H1 (cell line): ENCODE measurements around the gene INPP5E. TPM values are rescaled to one million over a fixed set of nuclear protein-coding genes. Genes with fewer than 3 reads are reported as not detected.

Experiments used
- CTBP2 ChIP-seq: IDR thresholded peaks from 2 replicates; pipeline ENCODE4 v1.7.0; 2011; ENCODE audit warnings: borderline replicate concordance, mild to moderate bottlenecking, moderate library complexity, mixed read lengths, low read length; ENCODE audit not compliant: insufficient read depth, insufficient read length
- RXRA ChIP-seq: IDR thresholded peaks from 2 replicates; pipeline ENCODE4 v1.6.1; 2011; ENCODE audit warnings: low read depth, mild to moderate bottlenecking, low read length, moderate library complexity; ENCODE audit not compliant: insufficient read depth
- ZNF274 ChIP-seq: IDR thresholded peaks from 2 replicates; pipeline ENCODE4 v1.7.0; 2012; ENCODE audit warnings: low read length, borderline replicate concordance; ENCODE audit errors: extremely low read depth
- polyA plus RNA-seq, 7 experiments: library from polyadenylated mRNA; depleted of rRNA in 3 of 7; stranded (reverse) in 5 of 7; unstranded in 2 of 7; fragments of >200 nt in 5 of 7; fragments of 200-250 nt in 2 of 7; gene quantifications; 1 replicate in 5 of 7; 2 replicates in 1 of 7; 4 replicates in 1 of 7; pipeline versions ENCODE4 v1.2.1 to v1.2.3, GENCODE V29; 2011 to 2013; ENCODE audit warnings: missing spikeins in 2 of 7, mixed read lengths in 2 of 7
- total RNA-seq: library from RNA; stranded (reverse); fragmentation: NEBNext Ultra II Directional; extraction: Animal tissue kit (Norgen Biotek cat#: 25700); gene quantifications from 2 replicates; pipeline ENCODE4 v1.2.1, GENCODE V29; 2021

The INPP5E gene
- total and polyA plus RNA-seq, 2 of the 8 experiments (the other 6 are each of a cell fraction or from before 2014, with no cell fraction given) = 8.7 to 11.3 TPM

GRCh38 chr9:136416914-136417313, 22.7 kb downstream of the INPP5E start (continued):
- no peak for TF ChIP-seq ZNF274
- TF ChIP-seq CTBP2 = no peak
- no peak for TF ChIP-seq RXRA
